Measurements from ENCODE around the gene SORCS1.

- TF ChIP-seq, protein P1, sequence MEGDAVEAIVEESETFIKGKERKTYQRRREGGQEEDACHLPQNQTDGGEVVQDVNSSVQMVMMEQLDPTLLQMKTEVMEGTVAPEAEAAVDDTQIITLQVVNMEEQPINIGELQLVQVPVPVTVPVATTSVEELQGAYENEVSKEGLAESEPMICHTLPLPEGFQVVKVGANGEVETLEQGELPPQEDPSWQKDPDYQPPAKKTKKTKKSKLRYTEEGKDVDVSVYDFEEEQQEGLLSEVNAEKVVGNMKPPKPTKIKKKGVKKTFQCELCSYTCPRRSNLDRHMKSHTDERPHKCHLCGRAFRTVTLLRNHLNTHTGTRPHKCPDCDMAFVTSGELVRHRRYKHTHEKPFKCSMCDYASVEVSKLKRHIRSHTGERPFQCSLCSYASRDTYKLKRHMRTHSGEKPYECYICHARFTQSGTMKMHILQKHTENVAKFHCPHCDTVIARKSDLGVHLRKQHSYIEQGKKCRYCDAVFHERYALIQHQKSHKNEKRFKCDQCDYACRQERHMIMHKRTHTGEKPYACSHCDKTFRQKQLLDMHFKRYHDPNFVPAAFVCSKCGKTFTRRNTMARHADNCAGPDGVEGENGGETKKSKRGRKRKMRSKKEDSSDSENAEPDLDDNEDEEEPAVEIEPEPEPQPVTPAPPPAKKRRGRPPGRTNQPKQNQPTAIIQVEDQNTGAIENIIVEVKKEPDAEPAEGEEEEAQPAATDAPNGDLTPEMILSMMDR (IDR thresholded peaks at IDR 0.05; ENCODE audit: poor library complexity) = no peak
- no peak for TF ChIP-seq EZH2phosphoT487 (IDR thresholded peaks at IDR 0.05; ENCODE audit: low read depth, severe bottlenecking, unreplicated experiment)
Observed at GRCh38 chr10:106898446-106898845, 266.1 kb downstream of the SORCS1 start.
